Peyer's patch (tissue), 4 donors: ENCODE measurements around the gene SNX21. TPM values are rescaled to one million over a fixed set of nuclear protein-coding genes. Genes with fewer than 3 reads are reported as not detected.
A peak's percentile ranks its signal among the peaks of the same experiment; 100 is the strongest.

Experiments
- DNase-seq, 3 donors: peaks; one replicate each; pipeline ENCODE4 v3.0.0-alpha.2; 2017 to 2019
- H3K27ac ChIP-seq, 4 donors: fragments of 200-600 bp; sonication (generic); one replicate each; pipeline ENCODE4 v1.5.1; 2016 to 2019
- H3K27me3 ChIP-seq, 2 donors: fragments of 200-600 bp; sonication (generic); one replicate each; pipeline ENCODE4 v1.5.1; 2019
- H3K36me3 ChIP-seq, 3 donors: fragments of 200-600 bp; sonication (generic); one replicate each; pipeline ENCODE4 v1.5.1; 2016 to 2019
- H3K4me1 ChIP-seq, 4 donors: fragments of 200-600 bp; sonication (generic); one replicate each; pipeline ENCODE4 v1.5.1; 2016 to 2019
- H3K4me3 ChIP-seq, 4 donors: fragments of 200-600 bp; sonication (generic); 1 replicate in 3 of 4; 2 replicates in 1 of 4; pipeline ENCODE4 v1.5.1; 2016 to 2019; ENCODE audit warnings: mild to moderate bottlenecking in 1 of 4
- H3K9me3 ChIP-seq, 4 donors: fragments of 200-600 bp; sonication (generic); one replicate each; pipeline ENCODE4 v1.5.1; 2016 to 2019; ENCODE audit warnings: mild to moderate bottlenecking in 1 of 4
- CTCF ChIP-seq, 6 experiments: fragments of 450-650 bp in 4 of 6; fragments of 200-600 bp in 2 of 6; sonication (generic) in 1 of 6; IDR thresholded peaks; one replicate each; pipeline ENCODE4 v1.5.1; 2017 to 2019; ENCODE audit warnings: antibody characterized with exemption in 6 of 6, mild to moderate bottlenecking in 3 of 6, moderate library complexity in 1 of 6
- POLR2A ChIP-seq, 2 donors: fragments of 450-650 bp; IDR thresholded peaks; one replicate each; pipeline ENCODE4 v1.5.1; 2017; ENCODE audit warnings: antibody characterized with exemption in 2 of 2, mild to moderate bottlenecking in 2 of 2, moderate library complexity in 2 of 2
- total RNA-seq, 4 donors: library from RNA; depleted of rRNA; stranded (reverse); fragments of >200 nt; gene quantifications; one replicate each; pipeline ENCODE4 v1.1.0, GENCODE V29; 2016

SNX21 gene
- total RNA-seq, 4 donors from 2014 or later = 17.5 to 94.9 (median 42.7) TPM

GRCh38 chr20:45833883-45834796 lies 541 bp downstream of the SNX21 start:
- H3K36me3 ChIP-seq = peaks cover 0 to 7% (median 0%) of the 10 kb centered on the region in 3 donors
- peak overlapping the region; percentile 53 to 72 (median 67) for H3K4me3 ChIP-seq
- H3K9me3 ChIP-seq = no peaks in the 10 kb centered on the region
- peak in 1 of 2 donors; percentile 1 for TF ChIP-seq POLR2A (IDR thresholded peaks at IDR 0.05)
- peak in 1 of 6 experiments; percentile 7 for TF ChIP-seq CTCF (IDR thresholded peaks at IDR 0.05)
- peaks cover 0 to 27% (median 3%) of the 10 kb centered on the region in 4 donors for H3K4me1 ChIP-seq
- H3K27me3 ChIP-seq = no peaks in the 10 kb centered on the region
- H3K27ac ChIP-seq = peak overlapping the region; percentile 73 to 89 (median 84)
- peak; percentile 54 to 84 (median 79) for DNase-seq

- no peak for DNase-seq
- Histone ChIP-seq H3K36me3 (peaks cover 0 to 8% (median 0%) of the 10 kb centered on the region in 3 donors), H3K4me1 (peaks cover 0 to 27% (median 3%) of the 10 kb centered on the region in 4 donors), H3K9me3 (no peaks in the 10 kb centered on the region), H3K27ac (peak overlapping the region; percentile 73 to 89 (median 84)), H3K27me3 (no peaks in the 10 kb centered on the region), H3K4me3 (peak overlapping the region; percentile 53 to 72 (median 67))
- no peak for TF ChIP-seq CTCF (IDR thresholded peaks at IDR 0.05)
- TF ChIP-seq POLR2A (IDR thresholded peaks at IDR 0.05) = no peak
Observed at GRCh38 chr20:45834797-45835161, 1.2 kb downstream of the SNX21 start.

- Histone ChIP-seq H3K27ac (peak overlapping the region in 2 of 4 donors; percentile 45 to 89), H3K4me1 (peaks cover 0 to 27% (median 3%) of the 10 kb centered on the region in 4 donors), H3K27me3 (no peaks in the 10 kb centered on the region), H3K36me3 (peaks cover 0 to 13% (median 0%) of the 10 kb centered on the region in 3 donors), H3K9me3 (no peaks in the 10 kb centered on the region), H3K4me3 (peak overlapping the region in 1 of 4 donors; percentile 67)
- no peak for DNase-seq
- TF ChIP-seq CTCF (IDR thresholded peaks at IDR 0.05) (no peak), POLR2A (IDR thresholded peaks at IDR 0.05) (no peak)
Observed at GRCh38 chr20:45835329-45835765, 1.7 kb downstream of the SNX21 start.

GRCh38 chr20:45835825-45836224 lies 2.2 kb downstream of the SNX21 start:
- TF ChIP-seq CTCF (IDR thresholded peaks at IDR 0.05) (no peak), POLR2A (IDR thresholded peaks at IDR 0.05) (no peak)
- H3K27ac ChIP-seq = peak overlapping the region in 2 of 4 donors; percentile 45 to 89
- DNase-seq = no peak
- peaks cover 0 to 27% (median 3%) of the 10 kb centered on the region in 4 donors for H3K4me1 ChIP-seq
- no peaks in the 10 kb centered on the region for H3K9me3 ChIP-seq
- H3K27me3 ChIP-seq = no peaks in the 10 kb centered on the region
- H3K4me3 ChIP-seq = peak overlapping the region in 1 of 4 donors; percentile 9
- H3K36me3 ChIP-seq = peaks cover 0 to 18% (median 0%) of the 10 kb centered on the region in 3 donors

- no peak overlapping the region for H3K4me3 ChIP-seq
- no peak for DNase-seq
- peaks cover 0 to 28% (median 0%) of the 10 kb centered on the region in 3 donors for H3K36me3 ChIP-seq
- no peaks in the 10 kb centered on the region for H3K9me3 ChIP-seq
- TF ChIP-seq POLR2A (IDR thresholded peaks at IDR 0.05) = no peak
- no peak for TF ChIP-seq CTCF (IDR thresholded peaks at IDR 0.05)
- peaks cover 0 to 30% (median 3%) of the 10 kb centered on the region in 4 donors for H3K4me1 ChIP-seq
- no peak overlapping the region for H3K27ac ChIP-seq
- no peaks in the 10 kb centered on the region for H3K27me3 ChIP-seq
Observed at GRCh38 chr20:45836841-45837240, 3.2 kb downstream of the SNX21 start.
